ENCODE results near the gene RNASEL. TPM values are rescaled to one million over a fixed set of nuclear protein-coding genes. Genes with fewer than 3 reads are reported as not detected.

RNASEL gene
- total and polyA plus RNA-seq, 4 donors, result 3.7 to 14.8 (median 9.0) TPM

DNA sequence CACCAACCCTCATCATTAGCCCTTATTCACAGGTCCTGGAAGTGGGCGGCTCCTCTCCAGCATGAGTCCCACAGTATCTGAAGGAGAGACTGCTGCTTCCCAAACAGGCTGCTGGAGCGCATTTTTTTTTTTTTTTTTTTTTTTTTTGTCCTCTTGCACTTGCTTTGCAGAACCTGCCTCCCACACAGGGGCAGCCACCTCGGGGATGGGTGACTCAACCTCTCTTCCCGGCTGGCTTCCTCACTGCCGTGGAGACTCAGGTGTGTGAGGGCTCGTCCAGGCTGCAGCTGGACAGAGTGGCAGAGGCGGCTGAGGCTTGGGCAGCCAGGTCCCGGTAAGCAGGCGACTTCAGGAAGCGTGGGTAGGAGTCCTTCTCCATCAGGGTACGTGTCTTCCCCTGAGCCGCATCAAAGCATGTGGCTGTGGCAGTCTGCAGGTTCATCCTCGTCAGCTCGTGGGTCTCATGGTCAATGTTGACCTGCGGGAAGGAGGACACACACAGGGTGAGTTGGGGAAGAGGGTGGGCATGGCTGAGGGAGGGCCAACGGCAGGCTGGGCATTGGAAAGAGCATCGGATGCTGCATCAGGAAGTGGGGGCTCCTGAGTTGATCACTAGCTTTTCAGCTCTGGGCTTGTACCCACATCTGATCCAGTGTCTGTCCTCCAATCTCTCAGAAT, 11.1 kb upstream of the RNASEL start:
- no peak overlapping the region for H3K27ac ChIP-seq (ENCODE audit: low read depth in 1 of 2, low read length in 1 of 2)
- TF ChIP-seq, protein P1, sequence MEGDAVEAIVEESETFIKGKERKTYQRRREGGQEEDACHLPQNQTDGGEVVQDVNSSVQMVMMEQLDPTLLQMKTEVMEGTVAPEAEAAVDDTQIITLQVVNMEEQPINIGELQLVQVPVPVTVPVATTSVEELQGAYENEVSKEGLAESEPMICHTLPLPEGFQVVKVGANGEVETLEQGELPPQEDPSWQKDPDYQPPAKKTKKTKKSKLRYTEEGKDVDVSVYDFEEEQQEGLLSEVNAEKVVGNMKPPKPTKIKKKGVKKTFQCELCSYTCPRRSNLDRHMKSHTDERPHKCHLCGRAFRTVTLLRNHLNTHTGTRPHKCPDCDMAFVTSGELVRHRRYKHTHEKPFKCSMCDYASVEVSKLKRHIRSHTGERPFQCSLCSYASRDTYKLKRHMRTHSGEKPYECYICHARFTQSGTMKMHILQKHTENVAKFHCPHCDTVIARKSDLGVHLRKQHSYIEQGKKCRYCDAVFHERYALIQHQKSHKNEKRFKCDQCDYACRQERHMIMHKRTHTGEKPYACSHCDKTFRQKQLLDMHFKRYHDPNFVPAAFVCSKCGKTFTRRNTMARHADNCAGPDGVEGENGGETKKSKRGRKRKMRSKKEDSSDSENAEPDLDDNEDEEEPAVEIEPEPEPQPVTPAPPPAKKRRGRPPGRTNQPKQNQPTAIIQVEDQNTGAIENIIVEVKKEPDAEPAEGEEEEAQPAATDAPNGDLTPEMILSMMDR (IDR thresholded peaks at IDR 0.05; ENCODE audit: control extremely low read depth, extremely low read depth), result no peak
- 90 to 91% methylated on average over 17 of the region's 17 CpGs for WGBS, 2 donors
- H3K4me1 ChIP-seq (ENCODE audit: control insufficient read depth in 5 of 5, insufficient read depth in 5 of 5, low read length in 5 of 5), result peaks cover 0 to 12% (median 5%) of the 10 kb centered on the region in 5 donors
- H3K9ac ChIP-seq (ENCODE audit: insufficient read depth in 1 of 2, low read length in 2 of 2), result no peak overlapping the region
- ATAC-seq (ENCODE audit: insufficient read depth, low FRiP score) (no peak), DNase-seq (no peak)
- H3K27me3 ChIP-seq (ENCODE audit: control insufficient read depth in 3 of 3, insufficient read depth in 3 of 3, low read length in 2 of 3), result peaks cover 0 to 9% (median 0%) of the 10 kb centered on the region in 3 donors
- H3K4me3 ChIP-seq, result no peak overlapping the region
- no peaks in the 10 kb centered on the region for H3K9me3 ChIP-seq (ENCODE audit: control insufficient read depth in 4 of 4, insufficient read depth in 3 of 4, low read length in 3 of 4)
- H3K36me3 ChIP-seq (ENCODE audit: control insufficient read depth in 4 of 4, insufficient read depth in 4 of 4, low read length in 4 of 4), result peaks cover 0 to 10% (median 0%) of the 10 kb centered on the region in 4 donors

DNA sequence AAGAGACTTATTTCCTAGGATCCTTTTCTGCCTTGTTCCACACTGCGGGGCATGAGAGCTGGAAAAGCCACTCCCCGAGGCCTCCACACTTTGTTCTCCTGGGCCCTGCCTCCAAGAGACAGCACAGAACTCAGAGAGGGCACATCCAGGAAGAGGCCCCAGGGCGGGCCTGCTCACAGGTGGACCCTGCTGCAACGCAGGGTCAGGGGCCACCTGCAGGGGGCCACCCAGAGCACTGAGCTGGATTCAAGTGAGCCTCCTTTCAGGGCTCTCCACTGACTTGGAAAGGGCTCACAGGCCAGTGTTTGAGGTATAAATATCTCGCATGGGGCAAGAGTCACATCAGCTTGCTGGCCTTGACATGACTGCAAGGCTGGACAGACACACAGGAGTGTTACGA, 10.3 kb upstream of the RNASEL start:
- Histone ChIP-seq H3K27ac (ENCODE audit: low read depth in 1 of 2, low read length in 1 of 2) (no peak overlapping the region), H3K27me3 (ENCODE audit: control insufficient read depth in 3 of 3, insufficient read depth in 3 of 3, low read length in 2 of 3) (peaks cover 0 to 2% (median 0%) of the 10 kb centered on the region in 3 donors), H3K9ac (ENCODE audit: insufficient read depth in 1 of 2, low read length in 2 of 2) (no peak overlapping the region), H3K4me1 (ENCODE audit: control insufficient read depth in 5 of 5, insufficient read depth in 5 of 5, low read length in 5 of 5) (peaks cover 0 to 9% (median 0%) of the 10 kb centered on the region in 5 donors), H3K36me3 (ENCODE audit: control insufficient read depth in 4 of 4, insufficient read depth in 4 of 4, low read length in 4 of 4) (peaks cover 0 to 10% (median 0%) of the 10 kb centered on the region in 4 donors), H3K9me3 (ENCODE audit: control insufficient read depth in 4 of 4, insufficient read depth in 3 of 4, low read length in 3 of 4) (no peaks in the 10 kb centered on the region), H3K4me3 (no peak overlapping the region)
- WGBS, 2 donors, result 83 to 88% methylated on average over 6 of the region's 6 CpGs
- TF ChIP-seq, protein P1 (IDR thresholded peaks at IDR 0.05; ENCODE audit: control extremely low read depth, extremely low read depth), result no peak
- ATAC-seq (ENCODE audit: insufficient read depth, low FRiP score), result no peak
- DNase-seq, result no peak

DNA sequence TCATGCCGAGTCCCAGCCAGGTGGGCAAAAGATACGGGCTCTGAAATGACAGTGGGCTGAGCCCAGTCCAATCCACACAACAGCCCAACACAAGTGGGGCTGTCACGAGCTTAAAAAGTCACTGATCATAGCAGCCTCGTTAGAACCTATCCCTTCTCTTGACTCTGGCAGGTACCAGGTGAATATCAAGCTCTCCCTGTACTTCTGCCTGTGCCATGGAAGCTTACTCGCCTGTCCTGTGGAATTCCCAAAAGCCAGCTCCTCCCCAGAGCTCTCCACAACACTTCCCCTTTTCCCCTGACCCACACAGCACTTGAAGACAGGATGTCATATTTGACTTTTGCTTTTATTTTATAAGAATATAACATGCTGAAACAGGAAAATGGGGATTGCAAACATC, 9.2 kb upstream of the RNASEL start:
- 60% methylated on average over 5 of the region's 5 CpGs for WGBS, 2 donors

More for the DNA sequence above, 9.2 kb upstream of the RNASEL start:
- Histone ChIP-seq H3K4me1 (ENCODE audit: control insufficient read depth in 5 of 5, insufficient read depth in 5 of 5, low read length in 5 of 5) (peaks cover 0 to 7% (median 0%) of the 10 kb centered on the region in 5 donors), H3K9ac (ENCODE audit: insufficient read depth in 1 of 2, low read length in 2 of 2) (no peak overlapping the region), H3K36me3 (ENCODE audit: control insufficient read depth in 4 of 4, insufficient read depth in 4 of 4, low read length in 4 of 4) (peaks cover 0 to 10% (median 0%) of the 10 kb centered on the region in 4 donors), H3K4me3 (no peak overlapping the region), H3K27me3 (ENCODE audit: control insufficient read depth in 3 of 3, insufficient read depth in 3 of 3, low read length in 2 of 3) (peaks cover 0 to 2% (median 0%) of the 10 kb centered on the region in 3 donors), H3K9me3 (ENCODE audit: control insufficient read depth in 4 of 4, insufficient read depth in 3 of 4, low read length in 3 of 4) (no peaks in the 10 kb centered on the region), H3K27ac (ENCODE audit: low read depth in 1 of 2, low read length in 1 of 2) (no peak overlapping the region)
- DNase-seq, result no peak
- no peak for ATAC-seq (ENCODE audit: insufficient read depth, low FRiP score)
- TF ChIP-seq, protein P1 (IDR thresholded peaks at IDR 0.05; ENCODE audit: control extremely low read depth, extremely low read depth), result no peak

Data from lung (tissue), 12 donors.